GM06990 (cell line): ENCODE measurements around the gene EN2.

Experiments used
- DNase-seq: peaks from one replicate; pipeline ENCODE4 v3.0.0-alpha.2; 2011; ENCODE audit not compliant: insufficient read length; ENCODE audit errors: extremely low read depth
- H3K27me3 ChIP-seq: replicated peaks from 2 replicates; pipeline ENCODE4 v1.6.0; 2011; ENCODE audit warnings: low read length; ENCODE audit not compliant: control insufficient read depth, insufficient read depth
- H3K36me3 ChIP-seq: 2 replicates; pipeline ENCODE4 v1.5.1; 2011; ENCODE audit warnings: low read length; ENCODE audit not compliant: control insufficient read depth, insufficient read depth
- H3K4me3 ChIP-seq: replicated peaks from 2 replicates; pipeline ENCODE4 v1.5.1; 2011; ENCODE audit warnings: low read depth, mild to moderate bottlenecking, control low read depth, low read length
- TF ChIP-seq, protein P1 (sequence below): IDR thresholded peaks from 2 replicates; pipeline ENCODE4 v1.5.1; 2011; ENCODE audit warnings: low read length, control low read depth, mild to moderate bottlenecking, inconsistent platforms; ENCODE audit not compliant: insufficient read depth, poor library complexity, severe bottlenecking

Gene EN2

DNA sequence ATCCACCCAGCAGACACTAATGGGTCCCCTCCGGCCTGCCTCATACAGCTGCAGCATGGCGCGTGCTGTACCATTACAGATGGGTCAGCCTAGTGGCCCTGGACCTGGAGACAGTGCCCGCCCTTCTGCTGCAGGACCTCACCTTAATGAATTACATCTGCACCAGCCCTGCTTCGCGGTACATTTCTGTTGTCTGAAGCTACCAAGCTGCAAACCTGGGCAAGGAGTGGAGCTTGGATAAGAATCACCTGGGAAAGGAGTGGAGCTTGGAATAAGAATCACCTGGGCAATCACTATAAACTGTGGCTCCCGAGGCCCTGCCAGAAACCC is 33.0 kb upstream of the EN2 start:
- no peak for DNase-seq
- H3K36me3 ChIP-seq, result no peaks in the 10 kb centered on the region
- TF ChIP-seq, protein P1, sequence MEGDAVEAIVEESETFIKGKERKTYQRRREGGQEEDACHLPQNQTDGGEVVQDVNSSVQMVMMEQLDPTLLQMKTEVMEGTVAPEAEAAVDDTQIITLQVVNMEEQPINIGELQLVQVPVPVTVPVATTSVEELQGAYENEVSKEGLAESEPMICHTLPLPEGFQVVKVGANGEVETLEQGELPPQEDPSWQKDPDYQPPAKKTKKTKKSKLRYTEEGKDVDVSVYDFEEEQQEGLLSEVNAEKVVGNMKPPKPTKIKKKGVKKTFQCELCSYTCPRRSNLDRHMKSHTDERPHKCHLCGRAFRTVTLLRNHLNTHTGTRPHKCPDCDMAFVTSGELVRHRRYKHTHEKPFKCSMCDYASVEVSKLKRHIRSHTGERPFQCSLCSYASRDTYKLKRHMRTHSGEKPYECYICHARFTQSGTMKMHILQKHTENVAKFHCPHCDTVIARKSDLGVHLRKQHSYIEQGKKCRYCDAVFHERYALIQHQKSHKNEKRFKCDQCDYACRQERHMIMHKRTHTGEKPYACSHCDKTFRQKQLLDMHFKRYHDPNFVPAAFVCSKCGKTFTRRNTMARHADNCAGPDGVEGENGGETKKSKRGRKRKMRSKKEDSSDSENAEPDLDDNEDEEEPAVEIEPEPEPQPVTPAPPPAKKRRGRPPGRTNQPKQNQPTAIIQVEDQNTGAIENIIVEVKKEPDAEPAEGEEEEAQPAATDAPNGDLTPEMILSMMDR, result no peak
- H3K4me3 ChIP-seq, result no peak overlapping the region
- H3K27me3 ChIP-seq, result peaks cover 2% of the 10 kb centered on the region

DNA sequence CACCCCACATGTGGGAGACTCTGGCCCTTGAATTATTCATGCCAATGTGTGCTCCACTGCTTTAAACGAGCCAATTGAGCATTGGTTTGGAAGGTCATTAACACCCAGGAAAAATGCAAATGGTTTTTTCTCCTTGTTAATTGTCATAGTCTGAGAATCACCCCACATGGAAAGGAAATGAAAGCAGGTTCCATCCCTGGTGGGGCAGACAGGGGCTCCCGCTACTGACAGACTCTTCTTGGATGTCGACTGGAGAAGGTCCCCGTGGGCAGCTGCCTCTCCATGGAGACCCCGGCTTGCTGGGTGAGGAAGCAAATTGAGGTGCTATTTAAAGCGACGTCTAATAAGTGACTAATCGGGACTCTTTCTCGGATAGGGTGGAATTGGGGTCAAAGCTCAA is 32.0 kb upstream of the EN2 start:
- no peak for DNase-seq
- Histone ChIP-seq H3K36me3 (no peaks in the 10 kb centered on the region), H3K4me3 (no peak overlapping the region), H3K27me3 (peaks cover 2% of the 10 kb centered on the region)
- TF ChIP-seq, protein P1, result no peak

DNA sequence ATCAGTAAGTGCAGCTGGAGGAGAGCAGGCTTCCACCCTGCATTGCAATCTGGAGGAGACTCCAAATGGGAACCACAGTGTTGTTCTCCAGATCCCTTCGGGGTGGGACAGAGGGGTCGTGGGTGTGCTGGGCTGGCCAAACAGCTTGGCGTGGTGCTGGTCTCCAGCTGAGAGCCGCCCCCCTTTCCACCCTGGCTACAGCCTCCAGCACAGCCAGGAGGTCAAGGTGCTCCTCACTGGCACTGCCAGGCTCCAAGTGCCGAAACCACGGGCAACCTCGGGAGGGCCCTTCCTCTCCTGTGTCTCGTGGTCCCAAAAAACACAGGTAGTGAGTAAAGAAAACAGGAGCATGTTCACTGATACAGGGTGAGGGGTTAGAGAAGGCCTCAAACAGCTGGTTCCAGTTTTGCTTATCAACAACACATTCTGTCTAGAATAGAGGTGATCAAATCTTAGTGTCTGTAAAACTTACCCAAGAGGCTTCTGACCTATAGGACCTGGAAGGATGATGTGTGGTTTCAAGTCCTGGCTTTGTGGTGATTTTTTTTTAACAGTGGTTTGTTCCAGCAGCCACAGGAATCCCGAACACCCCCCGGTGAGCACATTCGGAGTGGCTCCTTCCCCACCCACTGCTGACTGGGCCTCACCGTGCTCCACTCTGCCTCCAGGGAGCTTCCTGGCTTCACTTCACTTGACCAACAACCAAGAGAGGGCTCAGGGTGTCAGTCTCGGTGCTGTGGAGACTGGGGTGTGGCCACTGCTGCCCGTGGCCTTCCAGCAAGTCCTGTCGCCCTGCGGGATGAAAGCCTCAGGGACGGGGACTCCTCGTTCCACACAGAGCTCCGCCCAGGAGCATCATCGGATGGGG is 31.2 kb upstream of the EN2 start:
- Histone ChIP-seq H3K36me3 (no peaks in the 10 kb centered on the region), H3K4me3 (no peak overlapping the region), H3K27me3 (peaks cover 2% of the 10 kb centered on the region)
- DNase-seq, result no peak
- TF ChIP-seq, protein P1, result no peak

DNA sequence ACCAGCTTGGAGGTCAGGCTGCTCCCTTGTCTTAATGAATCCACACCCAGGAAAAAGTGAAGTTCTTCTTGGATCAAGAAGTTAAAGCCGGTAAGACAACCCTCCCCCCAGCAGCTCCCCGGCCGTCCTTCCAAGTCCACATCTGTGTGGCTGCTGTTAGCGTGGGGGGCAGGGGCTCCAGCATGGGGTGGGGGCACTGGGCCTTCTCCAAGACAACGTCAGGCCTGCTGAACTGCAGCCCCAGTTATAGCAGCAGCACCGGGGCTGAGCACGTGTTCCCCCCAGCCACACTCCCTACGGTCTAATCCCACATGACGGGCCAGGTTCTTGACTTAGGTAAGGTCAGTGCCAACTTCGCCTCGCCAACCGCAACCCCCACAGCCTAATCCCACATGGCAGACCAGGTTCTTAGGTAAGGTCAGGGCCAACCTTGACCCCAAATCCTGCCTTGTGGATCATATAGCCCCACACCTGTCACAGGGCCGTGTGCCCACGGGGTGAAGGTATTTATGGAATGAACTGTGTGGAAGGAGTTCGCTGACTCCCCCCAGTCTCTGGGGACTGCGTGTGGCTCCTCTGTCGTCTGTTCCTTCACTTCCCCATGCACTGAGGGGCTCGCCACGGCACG is 30.4 kb upstream of the EN2 start:
- no peak overlapping the region for H3K4me3 ChIP-seq
- DNase-seq, result no peak
- no peaks in the 10 kb centered on the region for H3K36me3 ChIP-seq
- H3K27me3 ChIP-seq, result peaks cover 2% of the 10 kb centered on the region
- TF ChIP-seq, protein P1, result no peak

DNA sequence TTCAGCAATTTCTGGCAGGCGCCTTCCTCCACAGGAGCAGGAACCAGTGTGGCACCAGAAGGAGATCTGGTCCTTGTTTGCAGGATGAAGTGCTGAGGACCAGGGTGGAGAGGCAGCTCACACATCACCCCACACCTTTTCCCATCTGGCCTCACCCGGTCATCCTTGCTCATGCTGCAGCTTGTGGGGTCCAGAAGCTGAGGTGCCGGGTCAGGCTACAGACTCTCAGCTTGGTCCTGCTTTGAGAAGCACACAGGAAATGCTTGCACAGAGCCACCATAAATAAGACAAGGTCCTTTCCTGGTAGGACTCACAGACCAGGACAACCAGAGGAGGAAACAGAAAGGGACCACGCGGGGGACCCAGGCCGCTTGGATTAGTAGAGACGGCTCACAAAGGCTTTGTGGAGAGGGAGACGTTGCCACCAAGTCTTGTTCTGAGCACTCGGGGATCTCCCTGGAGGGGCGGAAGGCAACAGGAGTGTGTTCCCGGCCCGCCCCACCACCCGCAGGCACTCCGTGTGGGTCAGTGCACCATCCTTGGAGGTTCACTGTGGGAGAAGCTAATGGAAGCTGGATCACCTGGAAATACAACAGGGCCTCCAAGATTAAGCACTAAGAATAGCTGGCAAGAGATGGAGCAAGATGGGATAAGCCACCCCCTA is 29.6 kb upstream of the EN2 start:
- TF ChIP-seq, protein P1, result no peak
- peaks cover 2% of the 10 kb centered on the region for H3K27me3 ChIP-seq
- DNase-seq, result no peak
- H3K36me3 ChIP-seq, result no peaks in the 10 kb centered on the region
- H3K4me3 ChIP-seq, result no peak overlapping the region
